ENCODE measurements around the gene NCOR2.
A peak's percentile ranks its signal among the peaks of the same experiment; 100 is the strongest.
"Not testable (repeated sequence)": the region's sequence is repeated elsewhere in the genome, so short reads cannot be mapped to it uniquely, and the experiment has no call there.

Gene NCOR2

GRCh38 chr12:124599074-124599999 lies 31.9 kb upstream of the NCOR2 start:
- no peak for DNase-seq (ENCODE audit: low spot score)

- no peak for DNase-seq (ENCODE audit: low spot score)
Observed at GRCh38 chr12:124597041-124597440, 29.6 kb upstream of the NCOR2 start.

- DNase-seq (ENCODE audit: low spot score), result no peak
Observed at GRCh38 chr12:124595444-124595843, 28.0 kb upstream of the NCOR2 start.

GRCh38 chr12:124594851-124595250 lies 27.4 kb upstream of the NCOR2 start:
- no peak for DNase-seq (ENCODE audit: low spot score)

- no peak for DNase-seq (ENCODE audit: low spot score)
Observed at GRCh38 chr12:124593851-124594401, 26.5 kb upstream of the NCOR2 start.

DNA sequence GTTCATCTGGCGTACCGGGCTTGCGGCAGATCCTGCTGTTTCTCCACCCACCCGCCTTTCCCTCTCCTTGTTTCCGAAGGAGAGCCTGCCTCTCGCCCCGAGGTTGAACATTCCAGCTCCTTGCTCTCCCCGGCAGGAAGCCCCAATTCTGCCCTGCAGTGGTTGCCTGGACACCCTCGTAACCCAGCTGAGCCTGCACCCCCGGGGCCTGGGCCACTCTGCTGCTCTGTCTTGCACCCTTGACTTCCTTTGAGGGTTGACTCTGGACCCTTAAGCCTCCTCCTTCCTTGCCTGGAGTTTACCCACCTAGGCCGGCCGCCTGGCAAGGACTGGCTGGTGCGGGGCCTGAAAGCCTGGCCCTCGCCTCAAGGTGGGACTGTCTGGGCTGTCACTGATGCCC lies 25.8 kb upstream of the NCOR2 start:
- no peak for DNase-seq (ENCODE audit: low spot score)

- no peak for DNase-seq (ENCODE audit: low spot score)
Observed at GRCh38 chr12:124592481-124593160, 25.2 kb upstream of the NCOR2 start.

GRCh38 chr12:124592050-124592449 lies 24.6 kb upstream of the NCOR2 start:
- no peak for DNase-seq (ENCODE audit: low spot score)

- no peak for DNase-seq (ENCODE audit: low spot score)
Observed at GRCh38 chr12:124590447-124590846, 23.0 kb upstream of the NCOR2 start.

- no peak for DNase-seq (ENCODE audit: low spot score)
Observed at GRCh38 chr12:124588751-124589267, 21.4 kb upstream of the NCOR2 start.

- no peak for DNase-seq (ENCODE audit: low spot score)
Observed at GRCh38 chr12:124588018-124588634, 20.7 kb upstream of the NCOR2 start.

GRCh38 chr12:124586756-124587155 lies 19.3 kb upstream of the NCOR2 start:
- DNase-seq (ENCODE audit: low spot score), result no peak

DNA sequence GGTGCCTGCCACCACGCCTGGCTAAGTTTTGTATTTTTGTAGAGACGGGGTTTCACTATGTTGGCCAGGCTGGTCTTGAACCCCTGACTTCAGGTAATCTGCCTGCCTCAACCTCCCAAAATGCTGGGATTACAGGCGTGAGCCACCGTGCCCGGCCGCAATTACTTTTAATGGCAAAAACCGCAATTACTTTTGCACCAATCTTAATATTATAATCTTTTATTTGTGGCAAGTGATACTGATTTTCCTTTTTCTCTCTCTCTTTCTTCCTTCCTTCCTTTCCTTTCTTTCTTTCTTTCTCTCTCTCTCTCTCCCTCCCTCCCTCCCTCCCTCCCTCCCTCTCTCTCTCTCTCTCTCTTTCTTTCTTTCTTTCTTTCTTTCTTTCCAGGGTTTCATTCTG lies 17.1 kb upstream of the NCOR2 start:
- DNase-seq (ENCODE audit: low spot score), result not testable (repeated sequence)

- DNase-seq (ENCODE audit: low spot score), result no peak
Observed at GRCh38 chr12:124583854-124584253, 16.4 kb upstream of the NCOR2 start.

DNA sequence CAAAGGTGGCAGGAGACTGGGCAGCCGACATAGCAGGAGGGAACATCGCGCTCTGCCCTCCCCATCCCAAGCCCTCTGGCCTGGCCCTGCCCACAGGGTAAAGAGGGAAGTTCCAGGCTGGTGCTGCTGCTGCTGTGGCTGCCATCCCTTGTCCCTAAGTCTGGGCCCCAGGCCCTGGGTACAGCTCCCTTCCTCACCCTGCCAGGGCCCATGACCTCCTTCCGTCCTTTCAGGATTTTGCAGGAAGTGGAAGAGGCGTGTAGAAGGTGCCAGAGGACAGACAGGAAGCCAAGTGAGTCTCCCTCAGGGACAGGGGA lies 14.7 kb upstream of the NCOR2 start:
- no peak for DNase-seq (ENCODE audit: low spot score)

DNA sequence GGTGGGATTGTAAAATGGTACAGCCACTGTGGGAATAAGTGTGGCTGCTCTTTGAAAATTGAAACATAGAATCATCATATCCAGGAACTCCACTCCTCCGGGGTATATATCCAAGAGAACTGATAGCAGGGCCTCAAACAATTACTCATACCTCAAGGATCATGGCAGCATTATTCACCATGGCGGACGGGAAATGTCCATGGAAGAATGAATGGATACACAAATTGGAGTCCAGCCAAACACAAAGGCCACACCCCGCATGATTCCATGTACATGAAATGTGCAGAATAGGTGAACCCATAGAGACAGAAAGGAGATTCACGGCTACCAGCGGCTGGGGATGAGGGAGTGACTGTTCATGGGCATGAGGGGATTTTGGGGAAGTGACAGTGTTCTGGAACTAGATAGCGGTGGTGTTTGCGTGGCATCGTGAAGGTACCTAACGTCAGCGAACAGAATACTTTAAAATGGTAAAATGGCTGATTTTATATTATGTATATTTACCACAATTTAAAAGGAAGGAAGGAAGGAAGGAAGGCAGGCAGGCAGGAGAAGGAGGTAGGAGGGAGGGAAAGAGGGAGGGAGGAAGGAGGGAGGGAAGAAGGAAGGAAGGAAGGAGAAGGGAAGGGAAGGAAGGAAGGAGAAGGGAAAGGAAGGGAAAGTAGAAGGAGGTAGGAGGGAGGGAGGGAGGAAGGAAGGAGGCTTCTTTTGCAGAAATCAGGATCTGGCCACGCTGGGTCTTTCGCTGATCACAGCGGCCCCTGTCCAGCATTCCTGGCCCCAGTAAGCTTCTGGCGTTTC lies 14.1 kb upstream of the NCOR2 start:
- no peak for DNase-seq (ENCODE audit: low spot score)

- DNase-seq (ENCODE audit: low spot score), result no peak
Observed at GRCh38 chr12:124579921-124580517, 12.6 kb upstream of the NCOR2 start.

- DNase-seq (ENCODE audit: low spot score), result peak; percentile 61
Observed at GRCh38 chr12:124578854-124579253, 11.4 kb upstream of the NCOR2 start.

- DNase-seq (ENCODE audit: low spot score), result peak; percentile 64
Observed at GRCh38 chr12:124578445-124578844, 11.0 kb upstream of the NCOR2 start.

GRCh38 chr12:124577986-124578385 lies 10.6 kb upstream of the NCOR2 start:
- no peak for DNase-seq (ENCODE audit: low spot score)

- no peak for DNase-seq (ENCODE audit: low spot score)
Observed at GRCh38 chr12:124577374-124577773, 10.0 kb upstream of the NCOR2 start.
